ENCODE measurements around the gene PRSS22.

The PRSS22 gene

GRCh38 chr16:2902337-2903130, 44.6 kb upstream of the PRSS22 start:
- Histone ChIP-seq H3K9me3 (ENCODE audit: insufficient read depth, low read length) (no peaks in the 10 kb centered on the region), H3K4me3 (ENCODE audit: insufficient read depth, low read length, poor library complexity, severe bottlenecking) (no peak overlapping the region), H3K36me3 (ENCODE audit: low read length) (no peaks in the 10 kb centered on the region), H3F3A (ENCODE audit: insufficient read depth) (0 out of 2 replicates have a peak, but pooled peaks cover 5% of the 10 kb centered on the region), H2AFZ (ENCODE audit: low read depth, low read length, severe bottlenecking) (no peak overlapping the region), H3K4me2 (ENCODE audit: low read depth, low read length, poor library complexity, severe bottlenecking) (no peak overlapping the region), H3K9me2 (replicated peaks; ENCODE audit: insufficient read depth, low read length) (no peaks in the 10 kb centered on the region), H4K20me1 (ENCODE audit: low read depth, low read length) (no peaks in the 10 kb centered on the region), H3K27ac (ENCODE audit: low read depth, low read length) (no peak overlapping the region), H3K27me3 (ENCODE audit: low read length) (no peaks in the 10 kb centered on the region), H3K9ac (ENCODE audit: low read length) (no peak overlapping the region), H3K79me2 (ENCODE audit: insufficient read depth, low read length) (no peaks in the 10 kb centered on the region)
- TF ChIP-seq EZH2phosphoT487 (conservative IDR thresholded peaks at IDR 0.05; ENCODE audit: low read length) = no peak

- H3K9me3 ChIP-seq (ENCODE audit: insufficient read depth, low read length) = no peaks in the 10 kb centered on the region
- H3K36me3 ChIP-seq (ENCODE audit: low read length) = no peaks in the 10 kb centered on the region
- no peaks in the 10 kb centered on the region for H3K27me3 ChIP-seq (ENCODE audit: low read length)
- no peaks in the 10 kb centered on the region for H3K9me2 ChIP-seq (replicated peaks; ENCODE audit: insufficient read depth, low read length)
- no peak overlapping the region for H3K27ac ChIP-seq (ENCODE audit: low read depth, low read length)
- H4K20me1 ChIP-seq (ENCODE audit: low read depth, low read length) = no peaks in the 10 kb centered on the region
- no peak overlapping the region for H3K4me2 ChIP-seq (ENCODE audit: low read depth, low read length, poor library complexity, severe bottlenecking)
- no peaks in the 10 kb centered on the region for H3F3A ChIP-seq (ENCODE audit: insufficient read depth)
- no peak overlapping the region for H3K9ac ChIP-seq (ENCODE audit: low read length)
- no peak overlapping the region for H2AFZ ChIP-seq (ENCODE audit: low read depth, low read length, severe bottlenecking)
- TF ChIP-seq EZH2phosphoT487 (conservative IDR thresholded peaks at IDR 0.05; ENCODE audit: low read length) = no peak
- no peak for TF ChIP-seq CTCF (IDR thresholded peaks at IDR 0.05; ENCODE audit: insufficient read depth, low read length, poor library complexity, severe bottlenecking)
- no peaks in the 10 kb centered on the region for H3K79me2 ChIP-seq (ENCODE audit: insufficient read depth, low read length)
- H3K4me3 ChIP-seq (ENCODE audit: insufficient read depth, low read length, poor library complexity, severe bottlenecking) = no peak overlapping the region
Observed at GRCh38 chr16:2900526-2901075, 42.6 kb upstream of the PRSS22 start.

GRCh38 chr16:2899564-2900072, 41.6 kb upstream of the PRSS22 start:
- Histone ChIP-seq H4K20me1 (ENCODE audit: low read depth, low read length) (no peaks in the 10 kb centered on the region), H3K9me3 (ENCODE audit: insufficient read depth, low read length) (no peaks in the 10 kb centered on the region), H3K4me3 (ENCODE audit: insufficient read depth, low read length, poor library complexity, severe bottlenecking) (no peak overlapping the region), H3K27me3 (ENCODE audit: low read length) (no peaks in the 10 kb centered on the region), H3K9ac (ENCODE audit: low read length) (no peak overlapping the region), H3K27ac (ENCODE audit: low read depth, low read length) (no peak overlapping the region), H3K4me2 (ENCODE audit: low read depth, low read length, poor library complexity, severe bottlenecking) (no peak overlapping the region), H2AFZ (ENCODE audit: low read depth, low read length, severe bottlenecking) (no peak overlapping the region), H3K36me3 (ENCODE audit: low read length) (no peaks in the 10 kb centered on the region), H3K9me2 (replicated peaks; ENCODE audit: insufficient read depth, low read length) (no peaks in the 10 kb centered on the region), H3F3A (ENCODE audit: insufficient read depth) (no peaks in the 10 kb centered on the region), H3K79me2 (ENCODE audit: insufficient read depth, low read length) (no peaks in the 10 kb centered on the region)
- no peak for TF ChIP-seq EZH2phosphoT487 (conservative IDR thresholded peaks at IDR 0.05; ENCODE audit: low read length)

DNA sequence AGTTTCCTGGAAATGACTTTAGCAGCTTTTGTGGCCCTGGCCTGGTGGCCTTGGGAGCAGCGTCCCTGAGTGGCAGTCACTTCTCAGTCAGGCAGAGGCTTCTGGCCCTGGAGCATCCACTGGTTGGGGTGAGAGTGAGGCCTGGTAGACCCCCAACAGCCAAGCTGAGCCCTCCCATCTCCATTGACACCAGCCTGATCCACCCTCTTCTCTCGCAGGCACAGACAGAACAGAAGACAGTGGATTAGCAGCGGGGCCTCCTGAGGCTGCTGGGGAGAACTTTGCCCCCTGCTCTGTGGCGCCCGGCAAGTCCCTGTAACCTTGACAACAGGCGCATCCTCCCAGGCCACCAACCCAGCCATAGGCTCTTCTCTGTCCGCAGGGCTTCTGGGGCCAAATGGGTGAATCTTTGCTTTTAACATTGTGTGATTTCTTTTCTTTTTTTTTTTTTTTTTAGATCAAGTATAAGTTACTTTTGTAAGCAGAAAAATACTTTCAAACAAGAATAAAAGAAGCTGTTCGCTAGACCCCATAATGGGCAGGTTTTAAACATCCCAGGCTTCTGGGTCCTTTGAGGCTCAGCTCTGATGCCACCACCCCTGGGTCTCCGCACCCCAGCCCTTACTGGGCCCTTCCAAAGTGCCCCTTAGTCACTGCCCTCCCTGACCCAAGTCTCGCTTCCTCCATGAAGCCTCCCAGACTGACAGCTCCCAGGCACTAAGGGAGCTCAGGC, 41.0 kb upstream of the PRSS22 start:
- H3F3A ChIP-seq (ENCODE audit: insufficient read depth) = no peaks in the 10 kb centered on the region
- H4K20me1 ChIP-seq (ENCODE audit: low read depth, low read length) = no peaks in the 10 kb centered on the region
- no peaks in the 10 kb centered on the region for H3K36me3 ChIP-seq (ENCODE audit: low read length)
- H3K27me3 ChIP-seq (ENCODE audit: low read length) = no peaks in the 10 kb centered on the region
- no peaks in the 10 kb centered on the region for H3K79me2 ChIP-seq (ENCODE audit: insufficient read depth, low read length)
- no peak overlapping the region for H2AFZ ChIP-seq (ENCODE audit: low read depth, low read length, severe bottlenecking)
- no peak overlapping the region for H3K4me2 ChIP-seq (ENCODE audit: low read depth, low read length, poor library complexity, severe bottlenecking)
- H3K9ac ChIP-seq (ENCODE audit: low read length) = no peak overlapping the region
- no peak overlapping the region for H3K27ac ChIP-seq (ENCODE audit: low read depth, low read length)
- no peaks in the 10 kb centered on the region for H3K9me3 ChIP-seq (ENCODE audit: insufficient read depth, low read length)
- TF ChIP-seq CTCF (IDR thresholded peaks at IDR 0.05; ENCODE audit: insufficient read depth, low read length, poor library complexity, severe bottlenecking) = no peak
- no peak for TF ChIP-seq EZH2phosphoT487 (conservative IDR thresholded peaks at IDR 0.05; ENCODE audit: low read length)
- no peak overlapping the region for H3K4me3 ChIP-seq (ENCODE audit: insufficient read depth, low read length, poor library complexity, severe bottlenecking)
- no peaks in the 10 kb centered on the region for H3K9me2 ChIP-seq (replicated peaks; ENCODE audit: insufficient read depth, low read length)

Data from SU-DHL-6 (cell line).